HCT116 (cell line): Measurements from ENCODE around the gene LINGO1. TPM values are rescaled to one million over a fixed set of nuclear protein-coding genes. Genes with fewer than 3 reads are reported as not detected.

ENCODE experiments used
- ATAC-seq: fragments of 200-7000 bp; cut with Tn5 transposase; 2 replicates; pipeline ENCODE4 v1.9.1; 2020; ENCODE audit warnings: mild to moderate bottlenecking, moderate library complexity
- BruUV-seq: library from RNA; stranded (reverse); fragments of 400-500 nt; replicated peaks from 2 replicates; lab custom pipeline; 2021; lab: Mats Ljungman, UMichigan
- CTCF ChIA-PET: fragments of 300-600 bp; sonication (Branson Sonifier 250); formaldehyde crosslinking; loops from one replicate; lab custom pipeline; 2021; ENCODE audit warnings: antibody characterized with exemption; lab: Charles Lee
- POLR2A ChIA-PET: fragments of 300-600, 350-600 bp; sonication (Branson Sonifier 250); formaldehyde crosslinking; loops from one replicate; lab custom pipeline; 2021; ENCODE audit warnings: antibody characterized with exemption; lab: Charles Lee
- RAD21 ChIA-PET, 2 experiments: fragments of 300-600 bp; sonication (Branson Sonifier 250); formaldehyde crosslinking; loops; one replicate each; lab custom pipeline; 2023; ENCODE audit warnings: low total read pairs in 2 of 2; ENCODE audit not compliant: uncharacterized antibody in 2 of 2, unreplicated experiment in 2 of 2, low non-redundant PET in 1 of 2; lab: Charles Lee
- DNase-seq: peaks from one replicate; pipeline ENCODE4 v3.0.0-alpha.2; 2010; ENCODE audit warnings: low read depth, low spot score
- H2AFZ ChIP-seq: fragments of 200-600 bp; shearing (Covaris generic), sonication (generic); 2 replicates; pipeline ENCODE4 v1.6.1; 2017; ENCODE audit warnings: low read depth, mixed run types, mixed read lengths, antibody characterized with exemption, low read length; ENCODE audit not compliant: poor library complexity, severe bottlenecking
- H3K27ac ChIP-seq: 2 replicates; pipeline ENCODE4 v1.5.1; 2012; ENCODE audit warnings: low read depth, low read length
- H3K27me3 ChIP-seq: fragments of 200-600 bp; sonication (generic); 2 replicates; pipeline ENCODE4 v1.6.1; 2016; ENCODE audit warnings: mixed run types, low read length, mixed read lengths; ENCODE audit not compliant: insufficient read depth
- H3K36me3 ChIP-seq, 2 experiments: fragments of 200-500 bp in 1 of 2; fragments of 200-600 bp in 1 of 2; sonication (Bioruptor generic) in 1 of 2; sonication (generic) in 1 of 2; 2 replicates each; pipeline versions ENCODE4 v1.5.1 to v1.6.1; 2014 to 2016; ENCODE audit warnings: low read length in 2 of 2, inconsistent platforms in 1 of 2, mixed read lengths in 1 of 2, mixed run types in 1 of 2; ENCODE audit not compliant: insufficient read depth in 2 of 2, control insufficient read depth in 1 of 2
- H3K4me1 ChIP-seq, 2 experiments: fragments of 200-600 bp in 1 of 2; sonication (generic) in 1 of 2; 2 replicates each; pipeline versions ENCODE4 v1.5.1 to v1.6.1; 2012 to 2017; ENCODE audit warnings: low read length in 2 of 2, inconsistent platforms in 1 of 2, mild to moderate bottlenecking in 1 of 2, mixed read lengths in 1 of 2, mixed run types in 1 of 2, moderate library complexity in 1 of 2; ENCODE audit not compliant: insufficient read depth in 2 of 2, control insufficient read depth in 1 of 2
- H3K4me2 ChIP-seq: fragments of 200-600 bp; sonication (generic); 2 replicates; pipeline ENCODE4 v1.6.1; 2017; ENCODE audit warnings: mixed run types, low read length, mixed read lengths
- H3K4me3 ChIP-seq, 2 experiments: fragments of 200-600 bp in 1 of 2; sonication (generic) in 1 of 2; replicated peaks in 1 of 2; 2 replicates each; pipeline ENCODE4 v1.5.1; 2011 to 2016; ENCODE audit warnings: low read length in 2 of 2, control low read depth in 1 of 2, low read depth in 1 of 2, mild to moderate bottlenecking in 1 of 2, mixed read lengths in 1 of 2, mixed run types in 1 of 2
- H3K79me2 ChIP-seq: fragments of 200-600 bp; sonication (generic); 2 replicates; pipeline ENCODE4 v1.6.1; 2017; ENCODE audit warnings: mild to moderate bottlenecking, mixed run types, low read length, moderate library complexity, mixed read lengths; ENCODE audit not compliant: insufficient read depth
- H3K9ac ChIP-seq: fragments of 200-600 bp; sonication (generic); 2 replicates; pipeline ENCODE4 v1.6.1; 2016; ENCODE audit warnings: low read length, mixed read lengths
- H3K9me2 ChIP-seq: fragments of 200-600 bp; sonication (generic), shearing (Covaris generic); 2 replicates; pipeline ENCODE4 v1.6.1; 2017; ENCODE audit warnings: mixed run types, mild to moderate bottlenecking, moderate library complexity; ENCODE audit not compliant: insufficient read depth
- H3K9me3 ChIP-seq, 2 experiments: fragments of 200-500 bp in 1 of 2; fragments of 200-600 bp in 1 of 2; sonication (Bioruptor generic) in 1 of 2; sonication (generic) in 1 of 2; 2 replicates each; pipeline ENCODE4 v1.6.1; 2014 to 2017; ENCODE audit warnings: low read length in 2 of 2, mixed read lengths in 2 of 2, inconsistent platforms in 1 of 2, low read depth in 1 of 2, mild to moderate bottlenecking in 1 of 2, mixed run types in 1 of 2, moderate library complexity in 1 of 2; ENCODE audit not compliant: control insufficient read depth in 1 of 2, insufficient read depth in 1 of 2
- H4K20me1 ChIP-seq: fragments of 200-600 bp; sonication (generic), shearing (Covaris generic); 2 replicates; pipeline ENCODE4 v1.6.1; 2017; ENCODE audit warnings: mixed run types, mild to moderate bottlenecking, moderate library complexity; ENCODE audit not compliant: insufficient read depth
- CBX3 ChIP-seq: IDR thresholded peaks from 2 replicates; pipeline ENCODE4 v1.6.1; 2012; ENCODE audit warnings: low read depth
- EGR1 ChIP-seq: IDR thresholded peaks from 2 replicates; pipeline ENCODE4 v1.6.1; 2012; ENCODE audit warnings: low read depth
- EZH2 ChIP-seq: fragments of 200-600 bp; sonication (generic); IDR thresholded peaks from 2 replicates; pipeline ENCODE4 v1.6.1; 2017; ENCODE audit warnings: antibody characterized with exemption, mixed run types
- EZH2phosphoT487 ChIP-seq: fragments of 200-600 bp; IDR thresholded peaks from 2 replicates; pipeline ENCODE4 v1.6.1; 2018; ENCODE audit warnings: antibody characterized with exemption, borderline replicate concordance
- FOSL1 ChIP-seq: IDR thresholded peaks from 2 replicates; pipeline ENCODE4 v1.6.1; 2012; ENCODE audit warnings: low read depth
- JUND ChIP-seq: IDR thresholded peaks from 2 replicates; pipeline ENCODE4 v1.6.1; 2012
- POLR2A ChIP-seq: IDR thresholded peaks from 2 replicates; pipeline ENCODE4 v1.7.0; 2011; ENCODE audit warnings: borderline replicate concordance; ENCODE audit not compliant: insufficient read depth, insufficient read length; ENCODE audit errors: extremely low read depth
- SIN3A ChIP-seq: IDR thresholded peaks from 2 replicates; pipeline ENCODE4 v1.6.1; 2012; ENCODE audit warnings: low read depth
- SP1 ChIP-seq: IDR thresholded peaks from 2 replicates; pipeline ENCODE4 v1.6.1; 2012; ENCODE audit warnings: low read depth
- ZFX ChIP-seq: fragments of 450-650 bp; IDR thresholded peaks from 2 replicates; pipeline ENCODE4 v1.6.1; 2017
- intact Hi-C: fragments of 100-400 bp; cut with micrococcal nuclease; formaldehyde crosslinking; loops from 2 replicates; pipeline ENCODE4 v1.10.0; 2022
- total RNA-seq: library from RNA; stranded (reverse); gene quantifications from one replicate; pipeline ENCODE4 v1.2.1, GENCODE V29; 2021; ENCODE audit not compliant: unreplicated experiment
- TF ChIP-seq, protein P1 (sequence below), 3 experiments: fragments of 200-600 bp in 1 of 3; sonication (generic) in 1 of 3; IDR thresholded peaks in 2 of 3; conservative IDR thresholded peaks in 1 of 3; 2 replicates each; pipeline ENCODE4 v1.5.1; 2012 to 2017; ENCODE audit warnings: low read depth in 2 of 3, low read length in 2 of 3, antibody characterized with exemption in 1 of 3, borderline replicate concordance in 1 of 3, control low read depth in 1 of 3, mild to moderate bottlenecking in 1 of 3, mixed read lengths in 1 of 3, mixed run types in 1 of 3, moderate library complexity in 1 of 3; ENCODE audit not compliant: insufficient read depth in 1 of 3
- TF ChIP-seq, protein P2 (sequence below): IDR thresholded peaks from 2 replicates; pipeline ENCODE4 v1.6.1; 2011; ENCODE audit warnings: mild to moderate bottlenecking, low read length, moderate library complexity; ENCODE audit not compliant: insufficient replicate concordance; ENCODE audit errors: extremely low read depth
- TF ChIP-seq, protein P3 (sequence below): IDR thresholded peaks from 2 replicates; pipeline ENCODE4 v1.6.1; 2012; ENCODE audit warnings: low read depth
- TF ChIP-seq, protein P4 (sequence below): IDR thresholded peaks from 2 replicates; pipeline ENCODE4 v1.6.1; 2012

LINGO1 gene
- total RNA-seq, 1 experiment from 2014 or later, result 15.6 TPM

DNA sequence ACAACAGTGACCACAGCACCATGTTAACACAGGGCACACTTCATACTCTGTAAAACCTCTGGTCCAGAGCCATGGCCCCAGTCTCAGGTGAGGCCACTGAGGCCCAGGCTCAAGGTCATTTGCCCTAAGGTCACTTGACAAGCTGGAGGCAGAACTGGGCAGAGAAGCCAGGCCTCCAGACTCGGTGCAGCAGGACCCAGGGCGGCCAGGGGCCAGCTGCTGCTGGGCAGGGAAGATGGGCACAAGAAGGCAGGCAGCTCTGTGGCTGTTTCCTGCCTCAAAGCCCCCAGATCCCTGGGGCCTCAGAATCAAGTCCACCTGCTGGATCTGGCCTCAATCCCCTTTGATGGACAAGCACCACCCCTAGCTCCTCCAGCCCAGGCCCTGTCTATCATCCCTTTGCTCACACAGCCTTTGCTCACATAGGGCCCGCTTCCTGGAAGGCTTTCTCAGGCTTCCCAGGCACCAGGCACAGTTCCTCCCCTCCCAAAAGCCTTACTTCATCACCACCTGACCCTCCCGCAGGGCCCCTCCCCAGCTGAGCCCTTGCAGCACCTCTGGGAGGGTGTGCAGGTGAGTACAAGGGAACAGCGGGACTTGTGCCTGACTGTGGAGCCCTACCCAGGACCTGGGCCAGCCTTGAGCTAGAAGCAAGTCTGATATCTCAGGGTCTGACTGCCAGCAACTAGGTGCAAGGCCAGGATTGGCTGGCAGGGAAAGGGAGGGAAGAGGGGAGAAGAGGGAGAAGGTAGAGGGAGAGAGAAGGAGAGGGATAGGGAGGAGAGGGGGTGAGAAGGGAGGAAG lies 38.0 kb upstream of the LINGO1 start:
- Histone ChIP-seq H3K36me3 (no peaks in the 10 kb centered on the region), H3K79me2 (no peaks in the 10 kb centered on the region), H3K27me3 (peaks cover 30% of the 10 kb centered on the region), H3K27ac (no peak overlapping the region), H3K9me2 (no peaks in the 10 kb centered on the region), H4K20me1 (no peaks in the 10 kb centered on the region), H3K4me2 (no peak overlapping the region), H3K4me1 (no peaks in the 10 kb centered on the region), H2AFZ (no peak overlapping the region), H3K9ac (no peak overlapping the region), H3K9me3 (no peaks in the 10 kb centered on the region), H3K4me3 (no peak overlapping the region)
- TF ChIP-seq SP1 (no peak), EZH2phosphoT487 (no peak), FOSL1 (no peak), CBX3 (no peak), SIN3A (no peak), EZH2 (no peak), POLR2A (no peak), JUND (no peak), EGR1 (no peak), ZFX (no peak)
- TF ChIP-seq, protein P1, sequence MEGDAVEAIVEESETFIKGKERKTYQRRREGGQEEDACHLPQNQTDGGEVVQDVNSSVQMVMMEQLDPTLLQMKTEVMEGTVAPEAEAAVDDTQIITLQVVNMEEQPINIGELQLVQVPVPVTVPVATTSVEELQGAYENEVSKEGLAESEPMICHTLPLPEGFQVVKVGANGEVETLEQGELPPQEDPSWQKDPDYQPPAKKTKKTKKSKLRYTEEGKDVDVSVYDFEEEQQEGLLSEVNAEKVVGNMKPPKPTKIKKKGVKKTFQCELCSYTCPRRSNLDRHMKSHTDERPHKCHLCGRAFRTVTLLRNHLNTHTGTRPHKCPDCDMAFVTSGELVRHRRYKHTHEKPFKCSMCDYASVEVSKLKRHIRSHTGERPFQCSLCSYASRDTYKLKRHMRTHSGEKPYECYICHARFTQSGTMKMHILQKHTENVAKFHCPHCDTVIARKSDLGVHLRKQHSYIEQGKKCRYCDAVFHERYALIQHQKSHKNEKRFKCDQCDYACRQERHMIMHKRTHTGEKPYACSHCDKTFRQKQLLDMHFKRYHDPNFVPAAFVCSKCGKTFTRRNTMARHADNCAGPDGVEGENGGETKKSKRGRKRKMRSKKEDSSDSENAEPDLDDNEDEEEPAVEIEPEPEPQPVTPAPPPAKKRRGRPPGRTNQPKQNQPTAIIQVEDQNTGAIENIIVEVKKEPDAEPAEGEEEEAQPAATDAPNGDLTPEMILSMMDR (IDR thresholded peaks at IDR 0.05 in 2 of 3, conservative IDR thresholded peaks at IDR 0.05 in 1 of 3; ENCODE audit: borderline replicate concordance in 1 of 3, insufficient read depth in 1 of 3, low read depth in 2 of 3, low read length in 2 of 3), result no peak
- TF ChIP-seq, protein P2, sequence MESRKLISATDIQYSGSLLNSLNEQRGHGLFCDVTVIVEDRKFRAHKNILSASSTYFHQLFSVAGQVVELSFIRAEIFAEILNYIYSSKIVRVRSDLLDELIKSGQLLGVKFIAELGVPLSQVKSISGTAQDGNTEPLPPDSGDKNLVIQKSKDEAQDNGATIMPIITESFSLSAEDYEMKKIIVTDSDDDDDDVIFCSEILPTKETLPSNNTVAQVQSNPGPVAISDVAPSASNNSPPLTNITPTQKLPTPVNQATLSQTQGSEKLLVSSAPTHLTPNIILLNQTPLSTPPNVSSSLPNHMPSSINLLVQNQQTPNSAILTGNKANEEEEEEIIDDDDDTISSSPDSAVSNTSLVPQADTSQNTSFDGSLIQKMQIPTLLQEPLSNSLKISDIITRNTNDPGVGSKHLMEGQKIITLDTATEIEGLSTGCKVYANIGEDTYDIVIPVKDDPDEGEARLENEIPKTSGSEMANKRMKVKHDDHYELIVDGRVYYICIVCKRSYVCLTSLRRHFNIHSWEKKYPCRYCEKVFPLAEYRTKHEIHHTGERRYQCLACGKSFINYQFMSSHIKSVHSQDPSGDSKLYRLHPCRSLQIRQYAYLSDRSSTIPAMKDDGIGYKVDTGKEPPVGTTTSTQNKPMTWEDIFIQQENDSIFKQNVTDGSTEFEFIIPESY, result no peak
- TF ChIP-seq, protein P3, sequence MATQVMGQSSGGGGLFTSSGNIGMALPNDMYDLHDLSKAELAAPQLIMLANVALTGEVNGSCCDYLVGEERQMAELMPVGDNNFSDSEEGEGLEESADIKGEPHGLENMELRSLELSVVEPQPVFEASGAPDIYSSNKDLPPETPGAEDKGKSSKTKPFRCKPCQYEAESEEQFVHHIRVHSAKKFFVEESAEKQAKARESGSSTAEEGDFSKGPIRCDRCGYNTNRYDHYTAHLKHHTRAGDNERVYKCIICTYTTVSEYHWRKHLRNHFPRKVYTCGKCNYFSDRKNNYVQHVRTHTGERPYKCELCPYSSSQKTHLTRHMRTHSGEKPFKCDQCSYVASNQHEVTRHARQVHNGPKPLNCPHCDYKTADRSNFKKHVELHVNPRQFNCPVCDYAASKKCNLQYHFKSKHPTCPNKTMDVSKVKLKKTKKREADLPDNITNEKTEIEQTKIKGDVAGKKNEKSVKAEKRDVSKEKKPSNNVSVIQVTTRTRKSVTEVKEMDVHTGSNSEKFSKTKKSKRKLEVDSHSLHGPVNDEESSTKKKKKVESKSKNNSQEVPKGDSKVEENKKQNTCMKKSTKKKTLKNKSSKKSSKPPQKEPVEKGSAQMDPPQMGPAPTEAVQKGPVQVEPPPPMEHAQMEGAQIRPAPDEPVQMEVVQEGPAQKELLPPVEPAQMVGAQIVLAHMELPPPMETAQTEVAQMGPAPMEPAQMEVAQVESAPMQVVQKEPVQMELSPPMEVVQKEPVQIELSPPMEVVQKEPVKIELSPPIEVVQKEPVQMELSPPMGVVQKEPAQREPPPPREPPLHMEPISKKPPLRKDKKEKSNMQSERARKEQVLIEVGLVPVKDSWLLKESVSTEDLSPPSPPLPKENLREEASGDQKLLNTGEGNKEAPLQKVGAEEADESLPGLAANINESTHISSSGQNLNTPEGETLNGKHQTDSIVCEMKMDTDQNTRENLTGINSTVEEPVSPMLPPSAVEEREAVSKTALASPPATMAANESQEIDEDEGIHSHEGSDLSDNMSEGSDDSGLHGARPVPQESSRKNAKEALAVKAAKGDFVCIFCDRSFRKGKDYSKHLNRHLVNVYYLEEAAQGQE, result no peak
- TF ChIP-seq, protein P4, sequence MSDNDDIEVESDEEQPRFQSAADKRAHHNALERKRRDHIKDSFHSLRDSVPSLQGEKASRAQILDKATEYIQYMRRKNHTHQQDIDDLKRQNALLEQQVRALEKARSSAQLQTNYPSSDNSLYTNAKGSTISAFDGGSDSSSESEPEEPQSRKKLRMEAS, result no peak
- ATAC-seq (no peak), DNase-seq (no peak)
- ChIA-PET CTCF (no interaction called here), POLR2A (no interaction called here), RAD21 (no interaction called here)
- BruUV-seq, result no TSS peak
- intact Hi-C loops, result no loop called here
